ENCODE measurements around the gene TBL1X.
"Not testable (repeated sequence)": the region's sequence is repeated elsewhere in the genome, so short reads cannot be mapped to it uniquely, and the experiment has no call there.

TBL1X gene

DNA sequence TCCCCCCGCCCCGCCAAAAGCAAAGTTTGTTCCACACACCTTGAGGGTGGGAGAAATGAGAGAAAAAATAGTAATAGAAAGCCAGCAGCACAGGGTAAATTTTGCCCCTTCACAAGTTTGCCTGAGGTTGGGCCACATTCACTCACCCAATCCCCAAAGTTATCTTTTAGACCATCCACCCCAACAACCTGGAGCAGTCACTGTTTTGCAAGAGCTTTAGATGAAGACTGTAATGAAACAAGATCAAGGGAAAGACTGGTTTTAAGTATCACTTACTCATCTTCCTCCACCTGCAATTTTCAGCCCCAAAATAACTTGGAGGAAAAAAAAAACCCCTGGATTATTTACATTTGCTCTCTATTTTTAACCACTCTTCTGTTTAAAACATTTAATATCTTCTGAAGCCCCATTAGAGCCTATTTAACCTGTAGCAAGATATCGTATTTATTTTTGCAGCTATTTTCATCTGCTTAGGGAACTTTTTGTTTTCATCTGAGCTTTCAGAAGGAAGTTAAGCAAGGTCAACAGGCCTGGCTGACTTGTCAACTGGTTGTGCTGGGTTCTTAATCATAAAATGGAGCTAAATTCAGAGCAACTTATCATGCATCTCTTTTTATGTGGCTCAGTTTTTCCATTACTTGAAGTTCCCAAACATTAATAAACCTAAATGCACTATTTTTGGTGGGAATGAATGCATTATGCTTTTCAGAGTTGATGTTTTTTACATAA is 24.6 kb upstream of the TBL1X start:
- in situ Hi-C loops (cut with MboI; ENCODE audit: low sequenced_read_pairs) = no loop called here
- H3K36me3 ChIP-seq (replicated peaks) = no peaks in the 10 kb centered on the region

DNA sequence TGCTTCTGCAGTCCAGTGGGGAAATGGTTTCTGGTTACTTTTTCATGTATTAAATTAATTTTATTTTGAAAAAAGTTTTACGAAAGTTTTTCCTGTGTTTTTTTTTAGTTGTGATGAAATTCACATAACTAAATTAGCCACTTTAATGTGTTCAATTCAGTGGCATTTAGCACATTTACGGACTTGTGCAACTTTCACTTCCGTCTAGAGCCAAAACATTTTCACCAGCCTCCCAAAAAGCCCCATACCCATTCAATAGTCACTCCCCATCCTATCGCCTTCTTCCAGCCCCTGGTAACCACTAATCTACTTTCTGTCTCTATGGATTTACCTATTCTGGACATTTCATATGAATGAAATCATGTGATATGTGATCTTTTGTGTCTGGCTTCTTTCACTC is 22.8 kb upstream of the TBL1X start:
- in situ Hi-C loops (cut with MboI; ENCODE audit: low sequenced_read_pairs) = no loop called here
- H3K27me3 ChIP-seq (ENCODE audit: low read depth) = no peaks in the 10 kb centered on the region

More for the DNA sequence above, 24.6 kb upstream of the TBL1X start:
- no peaks in the 10 kb centered on the region for H3K4me1 ChIP-seq
- no peaks in the 10 kb centered on the region for H3K9me3 ChIP-seq
- H3K27me3 ChIP-seq (ENCODE audit: low read depth) = no peaks in the 10 kb centered on the region
- H3K4me3 ChIP-seq = no peak overlapping the region
- DNase-seq (ENCODE audit: low spot score in 2 of 2) = no peak

DNA sequence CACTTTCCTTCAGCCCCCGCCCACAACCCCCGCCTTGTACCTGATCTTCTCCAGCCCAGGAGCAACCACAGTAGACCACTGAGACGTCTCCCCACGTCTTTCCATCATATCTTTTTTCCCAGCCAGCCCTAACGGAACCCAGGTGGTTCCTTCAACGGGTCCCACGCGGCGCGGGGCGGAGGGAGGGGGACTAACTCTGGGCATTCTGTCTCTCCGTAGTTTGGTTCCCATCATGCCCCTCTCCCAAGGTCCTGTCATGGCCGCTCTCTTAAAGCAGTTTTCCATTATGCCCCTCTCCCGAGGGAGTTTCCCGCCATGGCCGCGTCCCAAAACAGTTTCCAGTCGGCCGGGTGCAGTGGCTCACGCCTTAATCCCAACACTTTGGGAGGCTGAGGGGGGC is 21.5 kb upstream of the TBL1X start:
- DNase-seq (ENCODE audit: low spot score in 2 of 2) = no peak
- Histone ChIP-seq H3K9me3 (no peaks in the 10 kb centered on the region), H3K4me1 (0 out of 2 replicates have a peak, but pooled peaks cover 4% of the 10 kb centered on the region), H3K27me3 (ENCODE audit: low read depth) (no peaks in the 10 kb centered on the region), H3K4me3 (no peak overlapping the region), H3K36me3 (replicated peaks) (no peaks in the 10 kb centered on the region)
- in situ Hi-C loops (cut with MboI; ENCODE audit: low sequenced_read_pairs) = no loop called here

More for the DNA sequence above, 22.8 kb upstream of the TBL1X start:
- no peak for DNase-seq (ENCODE audit: low spot score in 2 of 2)
- Histone ChIP-seq H3K4me3 (no peak overlapping the region), H3K36me3 (replicated peaks) (no peaks in the 10 kb centered on the region), H3K4me1 (no peaks in the 10 kb centered on the region), H3K9me3 (no peaks in the 10 kb centered on the region)

DNA sequence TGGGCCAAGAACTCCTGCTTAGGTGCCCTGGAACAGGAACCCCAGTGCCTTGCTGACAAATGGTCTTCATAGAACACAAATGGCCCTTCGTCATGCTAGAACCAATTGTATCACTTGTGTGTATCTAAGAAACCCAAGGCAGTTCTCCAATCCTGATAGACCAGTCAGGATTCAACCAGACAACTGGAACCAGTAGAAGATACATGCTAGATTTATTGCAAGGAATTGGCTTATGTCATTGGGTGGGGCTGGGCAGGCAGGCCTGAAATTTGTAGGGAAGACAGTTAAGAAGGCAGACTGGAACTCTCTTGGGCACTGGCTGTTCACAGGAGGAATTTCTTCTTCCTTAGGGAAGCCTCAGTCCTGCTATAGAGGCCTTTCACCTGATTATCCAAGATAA is 17.0 kb upstream of the TBL1X start:
- Histone ChIP-seq H3K4me1 (0 out of 2 replicates have a peak, but pooled peaks cover 4% of the 10 kb centered on the region), H3K36me3 (replicated peaks) (no peaks in the 10 kb centered on the region), H3K4me3 (no peak overlapping the region), H3K9me3 (no peaks in the 10 kb centered on the region), H3K27me3 (ENCODE audit: low read depth) (no peaks in the 10 kb centered on the region)
- no peak for DNase-seq (ENCODE audit: low spot score in 2 of 2)
- in situ Hi-C loops (cut with MboI; ENCODE audit: low sequenced_read_pairs) = no loop called here

DNA sequence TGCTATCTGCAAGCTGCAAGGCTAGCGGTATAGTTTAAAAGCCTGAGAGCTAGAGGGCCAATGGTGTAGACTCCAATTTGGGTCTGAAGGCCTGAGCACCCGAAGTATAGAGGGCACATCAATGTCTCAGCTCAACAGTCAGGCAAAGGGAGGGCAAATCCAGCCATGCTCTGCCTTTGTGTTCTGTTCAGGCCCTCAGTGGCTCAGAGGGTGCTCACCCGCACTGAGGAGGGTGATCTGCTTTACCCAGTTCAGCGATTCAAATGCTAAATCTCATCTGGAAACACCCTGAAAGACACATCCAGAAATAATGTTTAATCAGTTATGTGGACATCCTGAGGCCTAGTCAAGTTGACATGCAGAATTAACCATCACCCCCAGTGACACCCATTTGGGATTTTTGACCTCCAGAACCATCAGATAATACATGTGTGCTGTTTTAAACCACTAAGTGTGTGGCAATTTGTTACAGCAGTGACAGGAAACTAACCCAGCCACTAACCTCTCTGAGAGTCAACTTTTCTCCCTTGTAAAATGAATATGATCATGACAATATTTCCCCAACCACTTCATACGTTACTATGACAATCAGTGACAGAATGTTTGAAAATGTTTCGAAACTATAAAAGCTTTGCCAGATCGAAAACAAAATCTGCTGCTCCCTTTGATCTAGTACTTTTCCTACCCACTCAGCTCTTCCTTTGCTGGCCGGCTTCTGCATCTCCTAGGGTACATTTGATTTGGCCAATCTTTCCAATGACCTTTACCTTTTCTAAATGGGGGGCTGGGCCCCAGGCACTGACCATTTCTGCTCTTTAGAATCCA is 8.4 kb upstream of the TBL1X start:
- no peak for DNase-seq (ENCODE audit: low spot score in 2 of 2)
- Histone ChIP-seq H3K9me3 (no peaks in the 10 kb centered on the region), H3K36me3 (replicated peaks) (no peaks in the 10 kb centered on the region), H3K4me3 (no peak overlapping the region), H3K27me3 (ENCODE audit: low read depth) (no peaks in the 10 kb centered on the region), H3K4me1 (peaks cover 2% of the 10 kb centered on the region; the same call in 1 of the 2 replicates)
- in situ Hi-C loops (cut with MboI; ENCODE audit: low sequenced_read_pairs) = no loop called here

DNA sequence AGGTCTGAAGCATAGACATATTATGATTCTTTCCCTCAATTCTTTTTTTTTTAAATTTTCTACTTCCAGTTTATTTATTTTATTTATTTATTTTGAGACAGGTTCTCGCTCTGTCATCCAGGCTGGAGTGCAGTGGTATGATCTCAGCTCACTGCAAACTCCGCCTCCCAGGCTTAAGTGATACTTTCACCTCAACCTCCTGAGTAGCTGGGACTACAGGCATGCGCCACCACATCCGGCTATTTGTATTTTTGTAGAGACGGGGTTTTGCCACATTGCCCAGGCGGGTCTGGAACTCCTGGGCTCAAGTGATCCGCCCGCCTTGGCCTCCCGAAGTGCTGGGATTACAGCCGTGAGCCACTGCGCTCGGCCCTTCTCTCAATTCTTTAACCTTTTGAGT is 6.8 kb upstream of the TBL1X start:
- H3K27me3 ChIP-seq (ENCODE audit: low read depth); H3K4me3 ChIP-seq; H3K9me3 ChIP-seq: not testable (repeated sequence)

DNA sequence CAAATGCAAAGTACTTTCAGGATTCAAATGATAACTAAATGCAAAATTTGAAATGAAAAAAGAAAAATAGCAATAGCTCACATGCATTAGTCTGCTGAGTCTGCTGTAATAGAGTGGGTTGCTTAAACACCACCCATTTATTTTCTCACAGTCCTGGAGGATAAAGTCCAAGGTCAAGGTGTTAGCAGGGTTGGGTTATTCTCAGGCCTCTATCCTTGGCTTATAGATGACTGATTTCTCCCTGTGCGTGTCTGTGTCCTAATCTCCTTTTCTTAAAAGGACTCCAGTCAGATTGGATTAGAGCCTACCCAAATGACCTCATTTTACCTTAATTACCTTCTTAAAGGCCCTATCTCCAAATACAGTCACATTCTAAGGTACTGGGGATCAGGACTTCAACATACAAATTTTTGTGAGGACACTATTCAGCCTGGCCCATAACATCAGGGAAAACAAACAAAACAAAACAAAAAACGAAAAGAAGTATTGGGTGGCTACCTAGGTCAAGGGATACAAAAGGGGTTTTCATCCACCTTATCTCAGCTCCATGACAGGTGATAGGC is 6.3 kb upstream of the TBL1X start:
- H3K9me3 ChIP-seq = no peaks in the 10 kb centered on the region
- no peaks in the 10 kb centered on the region for H3K36me3 ChIP-seq (replicated peaks)
- peaks cover 15% of the 10 kb centered on the region for H3K4me1 ChIP-seq
- in situ Hi-C loops (cut with MboI; ENCODE audit: low sequenced_read_pairs) = no loop called here
- no peak overlapping the region for H3K4me3 ChIP-seq
- no peak for DNase-seq (ENCODE audit: low spot score in 2 of 2)
- no peaks in the 10 kb centered on the region for H3K27me3 ChIP-seq (ENCODE audit: low read depth)

More for the DNA sequence above, 6.8 kb upstream of the TBL1X start:
- DNase-seq (ENCODE audit: low spot score in 2 of 2); in situ Hi-C loops (cut with MboI; ENCODE audit: low sequenced_read_pairs); H3K36me3 ChIP-seq (replicated peaks): not testable (repeated sequence)
- peaks cover 12% of the 10 kb centered on the region for H3K4me1 ChIP-seq

DNA sequence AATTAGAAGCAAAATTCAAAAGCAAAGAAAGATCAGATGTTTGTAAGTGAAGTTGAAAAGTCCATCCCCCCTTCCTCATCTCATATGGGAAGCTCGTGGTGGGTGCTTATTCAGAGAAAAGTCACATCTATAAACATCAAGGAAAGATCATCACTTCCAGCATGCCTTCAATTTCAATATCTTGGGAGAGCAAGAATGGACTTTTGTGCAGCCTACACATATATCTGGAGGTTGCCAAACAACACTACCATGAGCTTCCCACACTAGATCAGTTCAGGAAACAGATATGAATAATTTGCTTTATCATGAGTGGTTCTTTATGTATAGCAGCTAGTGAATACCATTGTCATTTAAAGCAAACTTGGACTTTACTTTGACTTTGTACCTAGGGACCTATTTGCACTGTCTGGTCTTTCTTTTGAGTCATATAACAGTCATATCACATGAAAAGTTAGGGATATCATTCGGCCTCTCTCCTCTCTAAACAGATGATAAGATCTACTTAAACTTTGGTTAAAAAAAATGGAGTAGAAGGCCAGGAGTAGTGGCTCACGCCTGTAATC is 5.6 kb upstream of the TBL1X start:
- Histone ChIP-seq H3K9me3 (no peaks in the 10 kb centered on the region), H3K4me1 (peaks cover 15% of the 10 kb centered on the region), H3K27me3 (ENCODE audit: low read depth) (no peaks in the 10 kb centered on the region), H3K36me3 (replicated peaks) (no peaks in the 10 kb centered on the region), H3K4me3 (no peak overlapping the region)
- no peak for DNase-seq (ENCODE audit: low spot score in 2 of 2)
- in situ Hi-C loops (cut with MboI; ENCODE audit: low sequenced_read_pairs) = no loop called here

DNA sequence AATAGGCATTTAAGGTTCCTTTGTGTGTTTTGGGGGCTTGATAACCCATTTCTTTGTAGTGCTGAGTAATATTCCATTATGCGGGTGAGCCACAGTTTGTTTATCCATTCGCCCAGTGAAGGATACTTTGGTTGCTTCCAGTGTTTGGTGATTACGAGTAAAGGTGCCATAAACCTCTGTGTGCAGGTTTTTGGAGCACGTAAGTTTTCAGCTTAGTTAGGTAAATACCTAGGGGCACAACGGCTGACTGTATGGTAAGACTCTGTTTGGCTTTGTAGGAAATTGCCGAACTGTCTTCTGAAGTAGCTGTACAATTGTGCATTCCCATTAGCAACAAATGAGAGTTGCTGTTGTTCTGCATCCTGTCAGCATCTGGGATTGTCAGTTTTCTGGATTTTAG is 3.8 kb upstream of the TBL1X start:
- peaks cover 15% of the 10 kb centered on the region for H3K4me1 ChIP-seq
- H3K27me3 ChIP-seq (ENCODE audit: low read depth) = no peaks in the 10 kb centered on the region
- 0 out of 2 replicates have a peak, but pooled peaks cover 3% of the 10 kb centered on the region for H3K36me3 ChIP-seq (replicated peaks)
- H3K4me3 ChIP-seq = no peak overlapping the region
- H3K9me3 ChIP-seq = no peaks in the 10 kb centered on the region
- DNase-seq (ENCODE audit: low spot score in 2 of 2) = no peak
- in situ Hi-C loops (cut with MboI; ENCODE audit: low sequenced_read_pairs) = loop anchor here (5.0 kb wide), 1 partner anchor 119 kb away; no protein-coding TSS in a partner anchor

DNA sequence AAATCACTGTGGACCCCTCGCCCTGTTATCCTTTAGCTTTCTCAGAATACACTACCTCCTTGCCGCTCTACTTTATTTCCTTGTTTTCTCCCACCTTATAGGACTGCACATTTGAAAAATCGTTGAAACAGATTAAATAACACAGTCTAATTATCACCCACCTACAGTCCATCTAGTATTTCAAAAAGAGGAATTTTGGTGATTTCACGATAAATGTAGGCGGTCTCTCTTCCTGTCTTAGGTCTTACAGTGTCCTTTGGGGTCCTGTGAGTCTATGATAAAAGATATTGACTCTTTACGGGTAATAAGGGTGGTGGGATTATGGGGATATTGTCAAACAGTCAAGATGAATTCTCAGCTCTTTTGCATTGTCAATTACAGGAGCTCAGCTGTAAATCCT is 2.4 kb upstream of the TBL1X start:
- DNase-seq (ENCODE audit: low spot score in 2 of 2) = no peak
- in situ Hi-C loops (cut with MboI; ENCODE audit: low sequenced_read_pairs) = loop anchor here (5.0 kb wide), 1 partner anchor 120 kb away; no protein-coding TSS in a partner anchor
- H3K9me3 ChIP-seq = no peaks in the 10 kb centered on the region
- no peak overlapping the region for H3K4me3 ChIP-seq
- H3K36me3 ChIP-seq (replicated peaks) = 0 out of 2 replicates have a peak, but pooled peaks cover 3% of the 10 kb centered on the region
- H3K4me1 ChIP-seq = peaks cover 24% of the 10 kb centered on the region
- H3K27me3 ChIP-seq (ENCODE audit: low read depth) = no peaks in the 10 kb centered on the region

DNA sequence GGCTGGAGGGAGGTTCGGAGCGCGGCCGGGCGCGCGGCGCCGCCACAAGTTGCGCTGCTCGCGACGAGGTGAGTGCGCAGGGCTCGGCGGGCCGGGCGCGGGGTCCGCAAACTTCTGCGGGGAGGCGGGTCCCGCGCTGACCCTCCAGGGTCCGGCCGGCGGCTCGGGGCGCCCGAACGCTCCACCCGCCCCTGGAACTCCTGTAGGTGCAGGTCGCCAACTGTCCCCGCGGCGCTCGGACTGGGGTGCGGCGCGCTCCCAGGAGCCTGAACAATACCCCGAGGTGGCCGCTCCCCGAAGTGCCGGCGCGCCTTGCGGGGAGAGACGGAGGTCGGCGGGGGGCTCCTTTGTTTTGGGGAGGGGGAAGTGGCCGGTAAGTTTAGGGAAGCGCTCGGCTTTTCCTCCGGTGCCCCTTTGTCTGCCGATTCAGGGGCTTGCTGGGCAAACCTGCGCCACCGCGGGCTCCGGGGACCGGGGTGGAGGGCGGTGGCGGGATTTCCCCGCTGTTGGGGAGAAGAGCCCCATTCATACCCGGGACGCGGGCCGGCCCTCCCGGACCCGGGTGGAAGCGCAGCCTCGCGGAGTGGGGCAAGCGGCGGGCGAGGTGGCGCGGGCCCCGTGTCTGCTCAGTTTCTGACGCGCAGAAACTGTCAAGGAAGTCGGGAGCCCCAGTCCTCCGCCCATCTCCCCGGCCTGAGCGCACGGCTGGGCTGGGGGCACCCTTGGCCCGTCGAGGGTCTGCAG is 694 bp downstream of the TBL1X start:
- H3K4me1 ChIP-seq = peaks cover 31% of the 10 kb centered on the region
- in situ Hi-C loops (cut with MboI; ENCODE audit: low sequenced_read_pairs) = no loop called here
- no peaks in the 10 kb centered on the region for H3K9me3 ChIP-seq
- H3K27me3 ChIP-seq (ENCODE audit: low read depth) = no peaks in the 10 kb centered on the region
- peaks cover 15% of the 10 kb centered on the region for H3K36me3 ChIP-seq (replicated peaks)
- peak overlapping the region; percentile 82 for H3K4me3 ChIP-seq
- DNase-seq (ENCODE audit: low spot score in 2 of 2) = peak in 1 of 2 experiments; percentile 31

DNA sequence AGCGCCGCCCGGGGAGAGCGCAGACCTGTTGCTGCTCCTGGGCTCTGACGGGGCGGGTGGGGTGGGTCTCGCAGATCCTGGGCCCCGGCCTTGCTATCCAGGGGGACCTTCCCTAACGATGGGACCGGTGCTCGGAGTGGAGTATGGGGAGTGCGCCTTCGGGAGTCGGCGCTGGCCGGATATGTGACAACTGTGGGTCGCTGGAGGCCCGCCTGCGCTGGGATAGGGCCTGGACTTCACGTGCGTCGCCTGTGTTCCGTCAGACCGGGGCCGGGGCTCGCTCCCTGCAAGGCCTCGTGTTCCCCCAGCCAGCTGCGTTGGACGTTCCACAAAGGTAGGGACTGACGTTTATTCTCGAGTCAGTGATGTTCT is 1.3 kb downstream of the TBL1X start:
- Histone ChIP-seq H3K4me1 (peaks cover 31% of the 10 kb centered on the region), H3K4me3 (peak overlapping the region; percentile 82), H3K27me3 (ENCODE audit: low read depth) (no peaks in the 10 kb centered on the region), H3K36me3 (replicated peaks) (peaks cover 19% of the 10 kb centered on the region), H3K9me3 (no peaks in the 10 kb centered on the region)
- peak in 1 of 2 experiments; percentile 63 for DNase-seq (ENCODE audit: low spot score in 2 of 2)
- in situ Hi-C loops (cut with MboI; ENCODE audit: low sequenced_read_pairs) = no loop called here

DNA sequence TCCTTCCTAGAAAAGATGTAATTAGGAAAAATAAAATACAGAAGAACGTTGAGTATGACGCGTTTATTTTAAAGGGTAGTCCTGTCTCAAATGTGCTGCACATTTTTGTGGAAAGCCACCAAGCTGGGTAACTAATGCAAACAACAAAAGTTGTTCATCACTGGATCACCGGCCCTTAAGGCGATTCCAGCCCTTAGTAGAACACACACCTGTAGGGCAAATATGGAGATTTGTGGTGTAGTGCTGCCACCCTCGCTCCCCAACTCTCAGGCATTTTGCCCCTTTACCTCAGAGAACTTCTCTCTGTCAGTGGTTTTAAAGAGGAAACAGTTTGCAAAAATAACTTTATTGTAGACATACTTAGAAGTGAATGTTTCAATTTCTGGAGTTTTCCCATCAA is 1.9 kb downstream of the TBL1X start:
- no peak for DNase-seq (ENCODE audit: low spot score in 2 of 2)
- H3K4me3 ChIP-seq = peak overlapping the region; percentile 82
- in situ Hi-C loops (cut with MboI; ENCODE audit: low sequenced_read_pairs) = no loop called here

More for the DNA sequence above, 1.9 kb downstream of the TBL1X start:
- Histone ChIP-seq H3K4me1 (peaks cover 28% of the 10 kb centered on the region), H3K36me3 (replicated peaks) (peaks cover 19% of the 10 kb centered on the region), H3K27me3 (ENCODE audit: low read depth) (no peaks in the 10 kb centered on the region), H3K9me3 (no peaks in the 10 kb centered on the region)

All from HAP-1 (cell line).